IMR-90 (cell line): ENCODE results near the gene ENTREP3.

Experiments used
- POLR2A ChIP-seq: IDR thresholded peaks from 2 replicates; pipeline ENCODE4 v1.6.1; 2012; ENCODE audit warnings: mild to moderate bottlenecking, low read depth, low read length
- RAD21 ChIP-seq: IDR thresholded peaks from 2 replicates; pipeline ENCODE4 v1.6.1; 2012; ENCODE audit warnings: low read length, improper control_type of control experiment
- RCOR1 ChIP-seq: IDR thresholded peaks from 2 replicates; pipeline ENCODE4 v1.6.1; 2012; ENCODE audit warnings: mild to moderate bottlenecking, low read length, improper control_type of control experiment; ENCODE audit not compliant: insufficient replicate concordance
- SMC3 ChIP-seq: fragments of 150-350 bp; IDR thresholded peaks from 2 replicates; pipeline ENCODE4 v1.6.1; 2016; ENCODE audit warnings: low read depth, mild to moderate bottlenecking, antibody characterized with exemption, low read length, moderate library complexity
- USF2 ChIP-seq: fragments of 150-350 bp; IDR thresholded peaks from 2 replicates; pipeline ENCODE4 v1.6.1; 2017; ENCODE audit warnings: mild to moderate bottlenecking, antibody characterized with exemption, low read length, low read depth
- TF ChIP-seq, protein P1 (sequence below): conservative IDR thresholded peaks from 2 replicates; pipeline ENCODE4 v1.5.1; 2012; ENCODE audit warnings: mild to moderate bottlenecking, low read depth, low read length, improper control_type of control experiment

- TF ChIP-seq SMC3 (no peak), POLR2A (no peak), USF2 (no peak), RCOR1 (no peak), RAD21 (no peak)
- TF ChIP-seq, protein P1, sequence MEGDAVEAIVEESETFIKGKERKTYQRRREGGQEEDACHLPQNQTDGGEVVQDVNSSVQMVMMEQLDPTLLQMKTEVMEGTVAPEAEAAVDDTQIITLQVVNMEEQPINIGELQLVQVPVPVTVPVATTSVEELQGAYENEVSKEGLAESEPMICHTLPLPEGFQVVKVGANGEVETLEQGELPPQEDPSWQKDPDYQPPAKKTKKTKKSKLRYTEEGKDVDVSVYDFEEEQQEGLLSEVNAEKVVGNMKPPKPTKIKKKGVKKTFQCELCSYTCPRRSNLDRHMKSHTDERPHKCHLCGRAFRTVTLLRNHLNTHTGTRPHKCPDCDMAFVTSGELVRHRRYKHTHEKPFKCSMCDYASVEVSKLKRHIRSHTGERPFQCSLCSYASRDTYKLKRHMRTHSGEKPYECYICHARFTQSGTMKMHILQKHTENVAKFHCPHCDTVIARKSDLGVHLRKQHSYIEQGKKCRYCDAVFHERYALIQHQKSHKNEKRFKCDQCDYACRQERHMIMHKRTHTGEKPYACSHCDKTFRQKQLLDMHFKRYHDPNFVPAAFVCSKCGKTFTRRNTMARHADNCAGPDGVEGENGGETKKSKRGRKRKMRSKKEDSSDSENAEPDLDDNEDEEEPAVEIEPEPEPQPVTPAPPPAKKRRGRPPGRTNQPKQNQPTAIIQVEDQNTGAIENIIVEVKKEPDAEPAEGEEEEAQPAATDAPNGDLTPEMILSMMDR = no peak
These were observed 47.3 kb downstream of the ENTREP3 start, which contains the start of gene THBS3 for GRCh38 chr1:155207806-155208540.
